Keratinocyte (primary cell): ENCODE data around the gene DNAJC18.

Source experiments
- CTCF ChIP-seq, 3 experiments: IDR thresholded peaks in 1 of 3; conservative IDR thresholded peaks in 1 of 3; optimal IDR thresholded peaks in 1 of 3; 2 replicates in 2 of 3; 3 replicates in 1 of 3; pipeline versions ENCODE3 to v1.5.1; 2011; ENCODE audit warnings: low read length in 3 of 3, mild to moderate bottlenecking in 3 of 3, moderate library complexity in 2 of 3, control low read depth in 1 of 3, inconsistent platforms in 1 of 3; ENCODE audit not compliant: insufficient read depth in 2 of 3; ENCODE audit errors: extremely low read depth in 1 of 3
- EZH2 ChIP-seq: IDR thresholded peaks from one replicate; pipeline ENCODE4 v1.6.1; 2012; ENCODE audit warnings: inconsistent platforms, mild to moderate bottlenecking, low read length, moderate library complexity

- no peak for TF ChIP-seq CTCF (optimal IDR thresholded peaks at IDR 0.05 in 1 of 3, IDR thresholded peaks at IDR 0.05 in 1 of 3, conservative IDR thresholded peaks at IDR 0.05 in 1 of 3; ENCODE audit: extremely low read depth in 1 of 3, insufficient read depth in 2 of 3, low read length in 3 of 3)
- TF ChIP-seq EZH2: no peak
Observed at GRCh38 chr5:139472386-139473030, 33.2 kb upstream of the DNAJC18 start.
